Left renal pelvis (tissue), 4 donors: Measurements from ENCODE around the gene NIBAN1. TPM values are rescaled to one million over a fixed set of nuclear protein-coding genes. Genes with fewer than 3 reads are reported as not detected.

Experiments
- polyA plus RNA-seq, 4 donors: library from polyadenylated mRNA; unstranded; fragments of 120-200 nt; gene quantifications; one replicate each; pipeline ENCODE4 v1.2.1, GENCODE V29; 2013; ENCODE audit not compliant: insufficient read length in 4 of 4

NIBAN1 gene
- polyA plus RNA-seq, 4 donors = 3.0 to 18.3 (median 4.0) TPM

Other genes with a start within 250 kb of the NIBAN1 start
- gene EDEM3, start 219.7 kb downstream of the NIBAN1 start, polyA plus RNA-seq = 10 to 100 TPM; 30.9 to 42.1 (median 35.0) TPM
- gene RNF2, start 71.0 kb upstream of the NIBAN1 start, polyA plus RNA-seq = 10 to 100 TPM; 47.9 to 69.9 (median 60.8) TPM
- gene TRMT1L, start 182.4 kb upstream of the NIBAN1 start, polyA plus RNA-seq = 10 to 100 TPM; 13.8 to 26.3 (median 21.8) TPM
- gene SWT1, start 182.7 kb upstream of the NIBAN1 start, polyA plus RNA-seq = 10 to 100 TPM in 1 of 4 donors, 1 to 10 TPM in 3; 7.9 to 10.5 (median 9.7) TPM